Measurements from ENCODE around the gene SGSM2.

DNA sequence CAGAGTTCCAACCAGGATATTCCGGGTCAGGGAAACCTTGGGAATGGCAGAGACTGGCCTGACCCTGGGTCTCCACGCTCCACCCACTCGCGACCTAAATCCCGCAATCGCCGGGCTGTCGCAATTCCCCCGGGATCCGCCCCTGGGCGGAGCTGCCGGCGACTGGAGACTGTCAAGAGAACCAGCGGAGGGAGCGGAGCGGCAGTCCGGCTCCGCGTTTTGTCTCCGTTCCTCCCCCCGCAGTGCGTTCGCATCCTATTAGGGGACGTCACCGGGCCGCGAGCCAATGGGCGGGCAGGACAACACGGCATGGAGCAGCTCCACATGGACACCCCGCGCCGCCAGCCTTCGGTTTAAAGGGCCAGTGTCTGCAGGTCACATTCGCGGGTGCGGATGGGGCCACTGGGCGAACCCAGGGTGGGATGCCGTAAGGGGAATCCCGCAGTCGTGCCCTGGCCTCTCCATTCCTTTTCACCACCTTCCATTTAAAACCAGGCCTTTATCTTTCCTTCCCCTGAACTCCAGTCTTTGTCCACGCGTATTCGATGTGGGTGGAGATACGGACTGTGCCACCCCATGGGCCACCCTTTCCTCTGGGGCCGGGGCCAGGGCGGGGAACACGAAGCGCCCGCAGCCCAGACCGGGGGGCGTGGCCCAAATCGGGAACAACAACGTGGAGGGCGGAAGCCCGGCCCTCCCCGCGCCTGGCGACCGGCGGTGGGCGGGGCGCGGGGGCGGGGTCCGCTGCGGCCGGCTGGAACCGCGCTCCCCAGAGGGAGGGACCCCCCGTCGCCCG is 64.3 kb downstream of the SGSM2 start:
- TF ChIP-seq, protein P1, sequence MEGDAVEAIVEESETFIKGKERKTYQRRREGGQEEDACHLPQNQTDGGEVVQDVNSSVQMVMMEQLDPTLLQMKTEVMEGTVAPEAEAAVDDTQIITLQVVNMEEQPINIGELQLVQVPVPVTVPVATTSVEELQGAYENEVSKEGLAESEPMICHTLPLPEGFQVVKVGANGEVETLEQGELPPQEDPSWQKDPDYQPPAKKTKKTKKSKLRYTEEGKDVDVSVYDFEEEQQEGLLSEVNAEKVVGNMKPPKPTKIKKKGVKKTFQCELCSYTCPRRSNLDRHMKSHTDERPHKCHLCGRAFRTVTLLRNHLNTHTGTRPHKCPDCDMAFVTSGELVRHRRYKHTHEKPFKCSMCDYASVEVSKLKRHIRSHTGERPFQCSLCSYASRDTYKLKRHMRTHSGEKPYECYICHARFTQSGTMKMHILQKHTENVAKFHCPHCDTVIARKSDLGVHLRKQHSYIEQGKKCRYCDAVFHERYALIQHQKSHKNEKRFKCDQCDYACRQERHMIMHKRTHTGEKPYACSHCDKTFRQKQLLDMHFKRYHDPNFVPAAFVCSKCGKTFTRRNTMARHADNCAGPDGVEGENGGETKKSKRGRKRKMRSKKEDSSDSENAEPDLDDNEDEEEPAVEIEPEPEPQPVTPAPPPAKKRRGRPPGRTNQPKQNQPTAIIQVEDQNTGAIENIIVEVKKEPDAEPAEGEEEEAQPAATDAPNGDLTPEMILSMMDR (IDR thresholded peaks at IDR 0.05; ENCODE audit: low read depth, low read length, poor library complexity, severe bottlenecking) = no peak
- no peak for TF ChIP-seq EZH2phosphoT487 (IDR thresholded peaks at IDR 0.05; ENCODE audit: borderline replicate concordance, low read length)
